ENCODE results near the gene AMY2A. TPM values are rescaled to one million over a fixed set of nuclear protein-coding genes. Genes with fewer than 3 reads are reported as not detected.
"Not testable (repeated sequence)": the region's sequence is repeated elsewhere in the genome, so short reads cannot be mapped to it uniquely, and the experiment has no call there.

AMY2A gene
- total and polyA plus RNA-seq, 2 experiments from 2014 or later: not detected

- no peak for TF ChIP-seq ZNF462 (CRISPR knock-in tag; IDR thresholded peaks at IDR 0.05)
- TF ChIP-seq JUNB (IDR thresholded peaks at IDR 0.05; ENCODE audit: unreplicated experiment): no peak
- TF ChIP-seq EZH2phosphoT487 (IDR thresholded peaks at IDR 0.05; ENCODE audit: unreplicated experiment): no peak
- TF ChIP-seq EZH2 (IDR thresholded peaks at IDR 0.05; ENCODE audit: low read depth, unreplicated experiment): no peak
- TF ChIP-seq ETS1 (IDR thresholded peaks at IDR 0.05): no peak
- TF ChIP-seq REST (IDR thresholded peaks at IDR 0.05; ENCODE audit: unreplicated experiment): no peak
- TF ChIP-seq ZNF331 (CRISPR knock-in tag; IDR thresholded peaks at IDR 0.05; ENCODE audit: low read depth): no peak
- no peak for TF ChIP-seq POLR2AphosphoS5 (IDR thresholded peaks at IDR 0.05; ENCODE audit: low read depth)
Measured at GRCh38 chr1:103576065-103576464, 41.2 kb upstream of the AMY2A start (continued).

GRCh38 chr1:103576784-103577183 lies 40.4 kb upstream of the AMY2A start:
- H3K27ac ChIP-seq (ENCODE audit: low read depth); H3K36me3 ChIP-seq (ENCODE audit: insufficient read depth); H2AFZ ChIP-seq; H3F3A ChIP-seq (replicated peaks; ENCODE audit: low read depth); H3K27me3 Mint-ChIP-seq (ENCODE audit: insufficient read depth, low read depth, poor library complexity); H3K4me3 ChIP-seq; H3K4me1 ChIP-seq (ENCODE audit: insufficient read depth); H3K27ac Mint-ChIP-seq; ATAC-seq; H3K4me1 Mint-ChIP-seq; H3K9me3 Mint-ChIP-seq; H3K27me3 ChIP-seq (ENCODE audit: insufficient read depth); H3K4me3 Mint-ChIP-seq; DNase-seq (ENCODE audit: low spot score); H4K20me1 ChIP-seq (replicated peaks; ENCODE audit: insufficient read depth); H3K4me2 ChIP-seq; H3K9me2 ChIP-seq (ENCODE audit: insufficient read depth); H3K79me2 ChIP-seq (replicated peaks; ENCODE audit: insufficient read depth); H3K36me3 Mint-ChIP-seq (ENCODE audit: low read depth): not testable (repeated sequence)
